GM23338 (cell line): ENCODE data around the gene PHYKPL. TPM values are rescaled to one million over a fixed set of nuclear protein-coding genes. Genes with fewer than 3 reads are reported as not detected.

ENCODE experiments used
- ATAC-seq: fragments of 200-7000 bp; cut with Tn5 transposase; 3 replicates; pipeline ENCODE4 v1.9.1; 2020
- DNase-seq: peaks from one replicate; pipeline ENCODE4 v3.0.0-alpha.2; 2015; ENCODE audit warnings: low spot score
- H2AFZ ChIP-seq: fragments of 200-600 bp; sonication (generic); 2 replicates; pipeline ENCODE4 v1.8.0; 2016; ENCODE audit warnings: antibody characterized with exemption, mild to moderate bottlenecking, moderate library complexity
- H3F3A ChIP-seq: fragments of 200-600 bp; sonication (generic); replicated peaks from 2 replicates; pipeline ENCODE4 v1.8.0; 2017; ENCODE audit warnings: antibody characterized with exemption, mixed run types, low read depth
- H3K27ac ChIP-seq: fragments of 200-600 bp; sonication (generic); 2 replicates; pipeline ENCODE4 v1.6.1; 2016; ENCODE audit warnings: low read depth
- H3K27me3 ChIP-seq: fragments of 200-600 bp; sonication (generic); 2 replicates; pipeline ENCODE4 v1.8.0; 2016; ENCODE audit warnings: mild to moderate bottlenecking, mixed run types, moderate library complexity; ENCODE audit not compliant: insufficient read depth
- H3K36me3 ChIP-seq: fragments of 200-600 bp; sonication (generic); 2 replicates; pipeline ENCODE4 v1.8.0; 2016; ENCODE audit warnings: mild to moderate bottlenecking; ENCODE audit not compliant: insufficient read depth
- H3K4me1 ChIP-seq: fragments of 200-600 bp; sonication (generic); 2 replicates; pipeline ENCODE4 v1.8.0; 2016; ENCODE audit warnings: mild to moderate bottlenecking, moderate library complexity; ENCODE audit not compliant: insufficient read depth
- H3K4me2 ChIP-seq: fragments of 200-600 bp; sonication (generic); 2 replicates; pipeline ENCODE4 v1.7.1; 2017; ENCODE audit warnings: mixed run types
- H3K4me3 ChIP-seq: fragments of 200-600 bp; sonication (generic); 2 replicates; pipeline ENCODE4 v1.6.1; 2016; ENCODE audit warnings: mixed run types
- H3K79me2 ChIP-seq: fragments of 200-600 bp; sonication (generic); replicated peaks from 2 replicates; pipeline ENCODE4 v1.8.0; 2017; ENCODE audit warnings: mild to moderate bottlenecking; ENCODE audit not compliant: insufficient read depth
- H3K9me2 ChIP-seq: fragments of 200-600 bp; sonication (generic); 2 replicates; pipeline ENCODE4 v1.8.0; 2017; ENCODE audit not compliant: insufficient read depth
- H4K20me1 ChIP-seq: fragments of 200-600 bp; sonication (generic); replicated peaks from 2 replicates; pipeline ENCODE4 v1.8.0; 2017; ENCODE audit warnings: mild to moderate bottlenecking; ENCODE audit not compliant: insufficient read depth
- H3K27ac Mint-ChIP-seq: 2 replicates; pipeline ENCODE4 v1.8.0; 2020; ENCODE audit warnings: inconsistent platforms, mild to moderate bottlenecking, moderate library complexity, mixed read lengths
- H3K27me3 Mint-ChIP-seq: 3 replicates; pipeline ENCODE4 v1.8.0; 2022; ENCODE audit warnings: low read depth, mild to moderate bottlenecking, moderate library complexity, mixed read lengths, inconsistent platforms; ENCODE audit not compliant: insufficient read depth, poor library complexity
- H3K36me3 Mint-ChIP-seq: 3 replicates; pipeline ENCODE4 v1.8.0; 2021; ENCODE audit warnings: low read depth, mild to moderate bottlenecking, inconsistent platforms, moderate library complexity, mixed read lengths
- H3K4me1 Mint-ChIP-seq: 3 replicates; pipeline ENCODE4 v1.8.0; 2020; ENCODE audit warnings: mild to moderate bottlenecking, inconsistent platforms, mixed read lengths
- H3K4me3 Mint-ChIP-seq: 3 replicates; pipeline ENCODE4 v1.8.0; 2021; ENCODE audit warnings: moderate library complexity, mild to moderate bottlenecking, inconsistent platforms, mixed read lengths
- H3K9me3 Mint-ChIP-seq: 3 replicates; pipeline ENCODE4 v1.8.0; 2020; ENCODE audit warnings: moderate library complexity, mild to moderate bottlenecking, inconsistent platforms, mixed read lengths
- CREB1 ChIP-seq: fragments of 250-450 bp; sonication (Bioruptor Pico); IDR thresholded peaks from 2 replicates; pipeline ENCODE4 v1.5.0; 2020; ENCODE audit warnings: low read depth, mild to moderate bottlenecking, moderate library complexity
- EZH2 ChIP-seq: fragments of 200-600 bp; sonication (generic); IDR thresholded peaks from one replicate; pipeline ENCODE4 v1.8.0; 2017; ENCODE audit warnings: antibody characterized with exemption, mild to moderate bottlenecking, low read depth; ENCODE audit not compliant: unreplicated experiment
- EZH2phosphoT487 ChIP-seq: fragments of 200-600 bp; sonication (generic); IDR thresholded peaks from one replicate; pipeline ENCODE4 v1.8.1; 2018; ENCODE audit warnings: antibody characterized with exemption; ENCODE audit not compliant: unreplicated experiment
- JUNB ChIP-seq: IDR thresholded peaks from one replicate; pipeline ENCODE4 v1.6.1; 2016; ENCODE audit warnings: antibody characterized with exemption; ENCODE audit not compliant: unreplicated experiment
- NANOG ChIP-seq: IDR thresholded peaks from 2 replicates; pipeline ENCODE4 v1.6.1; 2016; ENCODE audit warnings: antibody characterized with exemption, borderline replicate concordance
- POLR2AphosphoS5 ChIP-seq: IDR thresholded peaks from 2 replicates; pipeline ENCODE4 v1.6.1; 2016; ENCODE audit warnings: antibody characterized with exemption, low read depth
- STAT1 ChIP-seq: IDR thresholded peaks from one replicate; pipeline ENCODE4 v1.6.1; 2016; ENCODE audit warnings: antibody characterized with exemption; ENCODE audit not compliant: unreplicated experiment
- ZNF114 ChIP-seq: fragments of 250-450 bp; sonication (Bioruptor Pico); IDR thresholded peaks from 2 replicates; pipeline ENCODE4 v1.5.0; 2020; ENCODE audit warnings: mild to moderate bottlenecking, moderate library complexity
- ZNF331 ChIP-seq: fragments of 250-450 bp; sonication (Bioruptor Pico); IDR thresholded peaks from 2 replicates; pipeline ENCODE4 v1.5.0; 2020; ENCODE audit warnings: low read depth, mild to moderate bottlenecking, moderate library complexity
- polyA plus RNA-seq: library from polyadenylated mRNA; unstranded; fragments of >200 nt; fragmentation: Nextera tagmentation; extraction: Ambion mirVana; gene quantifications from 2 replicates; pipeline ENCODE4 v1.2.1, GENCODE V29; 2016
- total RNA-seq: library from RNA; depleted of rRNA; stranded (reverse); fragments of >200 nt; shearing (Covaris generic); gene quantifications from 2 replicates; pipeline ENCODE4 v1.2.3, GENCODE V29; 2014
- TF ChIP-seq, protein P1 (sequence below): IDR thresholded peaks from 2 replicates; pipeline ENCODE4 v1.6.1; 2016; ENCODE audit warnings: antibody characterized with exemption
- TF ChIP-seq, protein P2 (sequence below): IDR thresholded peaks from one replicate; pipeline ENCODE4 v1.6.1; 2018; ENCODE audit warnings: antibody characterized with exemption; ENCODE audit not compliant: unreplicated experiment
- TF ChIP-seq, protein P3 (sequence below), 2 experiments: fragments of 200-600 bp in 1 of 2; sonication (generic) in 1 of 2; conservative IDR thresholded peaks; 2 replicates each; pipeline versions ENCODE4 v1.5.1 to v1.6.1; 2016 to 2017; ENCODE audit warnings: antibody characterized with exemption in 2 of 2, low read depth in 2 of 2, mild to moderate bottlenecking in 2 of 2, moderate library complexity in 1 of 2
- TF ChIP-seq, protein P4 (sequence below): fragments of 250-450 bp; sonication (Bioruptor Pico); IDR thresholded peaks from 2 replicates; pipeline ENCODE4 v1.5.0; 2020; ENCODE audit warnings: mild to moderate bottlenecking, moderate library complexity

PHYKPL gene
- total and polyA plus RNA-seq, 2 experiments from 2014 or later: 15.9 to 20.8 TPM

DNA sequence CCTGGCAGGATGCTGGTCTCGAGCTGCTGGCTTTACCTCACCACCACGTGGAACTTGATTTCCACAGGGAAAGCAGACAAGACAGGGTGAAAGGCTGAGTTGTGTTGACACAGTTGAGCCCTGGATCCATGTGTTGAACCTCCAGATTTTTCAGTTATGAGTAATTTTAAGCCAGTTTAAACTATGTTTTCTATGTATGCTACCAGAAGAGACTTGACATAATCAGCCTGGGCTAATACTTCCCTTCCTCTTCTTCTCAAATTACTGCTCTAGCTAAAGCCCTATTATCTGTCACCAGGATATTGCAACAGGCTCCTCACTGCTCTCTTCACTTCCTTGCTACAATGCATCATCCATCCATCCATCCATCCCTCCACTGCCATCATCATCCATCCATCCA is 12.0 kb upstream of the PHYKPL start:
- Histone ChIP-seq H4K20me1 (no peaks in the 10 kb centered on the region), H3K27me3 (no peaks in the 10 kb centered on the region), H3K36me3 (no peaks in the 10 kb centered on the region), H3F3A (no peaks in the 10 kb centered on the region), H3K4me3 (no peak overlapping the region), H3K4me2 (no peak overlapping the region), H3K4me1 (no peaks in the 10 kb centered on the region), H3K9me2 (0 out of 2 replicates have a peak, but pooled peaks cover 4% of the 10 kb centered on the region), H3K79me2 (no peaks in the 10 kb centered on the region), H2AFZ (no peak overlapping the region), H3K27ac (no peak overlapping the region)
- TF ChIP-seq, protein P1, sequence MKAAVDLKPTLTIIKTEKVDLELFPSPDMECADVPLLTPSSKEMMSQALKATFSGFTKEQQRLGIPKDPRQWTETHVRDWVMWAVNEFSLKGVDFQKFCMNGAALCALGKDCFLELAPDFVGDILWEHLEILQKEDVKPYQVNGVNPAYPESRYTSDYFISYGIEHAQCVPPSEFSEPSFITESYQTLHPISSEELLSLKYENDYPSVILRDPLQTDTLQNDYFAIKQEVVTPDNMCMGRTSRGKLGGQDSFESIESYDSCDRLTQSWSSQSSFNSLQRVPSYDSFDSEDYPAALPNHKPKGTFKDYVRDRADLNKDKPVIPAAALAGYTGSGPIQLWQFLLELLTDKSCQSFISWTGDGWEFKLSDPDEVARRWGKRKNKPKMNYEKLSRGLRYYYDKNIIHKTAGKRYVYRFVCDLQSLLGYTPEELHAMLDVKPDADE: no peak
- no peak for TF ChIP-seq POLR2AphosphoS5
- no peak for TF ChIP-seq ZNF331 (CRISPR knock-in tag)
- TF ChIP-seq, protein P2, sequence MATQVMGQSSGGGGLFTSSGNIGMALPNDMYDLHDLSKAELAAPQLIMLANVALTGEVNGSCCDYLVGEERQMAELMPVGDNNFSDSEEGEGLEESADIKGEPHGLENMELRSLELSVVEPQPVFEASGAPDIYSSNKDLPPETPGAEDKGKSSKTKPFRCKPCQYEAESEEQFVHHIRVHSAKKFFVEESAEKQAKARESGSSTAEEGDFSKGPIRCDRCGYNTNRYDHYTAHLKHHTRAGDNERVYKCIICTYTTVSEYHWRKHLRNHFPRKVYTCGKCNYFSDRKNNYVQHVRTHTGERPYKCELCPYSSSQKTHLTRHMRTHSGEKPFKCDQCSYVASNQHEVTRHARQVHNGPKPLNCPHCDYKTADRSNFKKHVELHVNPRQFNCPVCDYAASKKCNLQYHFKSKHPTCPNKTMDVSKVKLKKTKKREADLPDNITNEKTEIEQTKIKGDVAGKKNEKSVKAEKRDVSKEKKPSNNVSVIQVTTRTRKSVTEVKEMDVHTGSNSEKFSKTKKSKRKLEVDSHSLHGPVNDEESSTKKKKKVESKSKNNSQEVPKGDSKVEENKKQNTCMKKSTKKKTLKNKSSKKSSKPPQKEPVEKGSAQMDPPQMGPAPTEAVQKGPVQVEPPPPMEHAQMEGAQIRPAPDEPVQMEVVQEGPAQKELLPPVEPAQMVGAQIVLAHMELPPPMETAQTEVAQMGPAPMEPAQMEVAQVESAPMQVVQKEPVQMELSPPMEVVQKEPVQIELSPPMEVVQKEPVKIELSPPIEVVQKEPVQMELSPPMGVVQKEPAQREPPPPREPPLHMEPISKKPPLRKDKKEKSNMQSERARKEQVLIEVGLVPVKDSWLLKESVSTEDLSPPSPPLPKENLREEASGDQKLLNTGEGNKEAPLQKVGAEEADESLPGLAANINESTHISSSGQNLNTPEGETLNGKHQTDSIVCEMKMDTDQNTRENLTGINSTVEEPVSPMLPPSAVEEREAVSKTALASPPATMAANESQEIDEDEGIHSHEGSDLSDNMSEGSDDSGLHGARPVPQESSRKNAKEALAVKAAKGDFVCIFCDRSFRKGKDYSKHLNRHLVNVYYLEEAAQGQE: no peak
- TF ChIP-seq NANOG: no peak
- TF ChIP-seq ZNF114 (CRISPR knock-in tag): no peak
- no peak for TF ChIP-seq EZH2phosphoT487
- no peak for TF ChIP-seq CREB1 (CRISPR knock-in tag)
- no peak for TF ChIP-seq STAT1
- TF ChIP-seq, protein P3, sequence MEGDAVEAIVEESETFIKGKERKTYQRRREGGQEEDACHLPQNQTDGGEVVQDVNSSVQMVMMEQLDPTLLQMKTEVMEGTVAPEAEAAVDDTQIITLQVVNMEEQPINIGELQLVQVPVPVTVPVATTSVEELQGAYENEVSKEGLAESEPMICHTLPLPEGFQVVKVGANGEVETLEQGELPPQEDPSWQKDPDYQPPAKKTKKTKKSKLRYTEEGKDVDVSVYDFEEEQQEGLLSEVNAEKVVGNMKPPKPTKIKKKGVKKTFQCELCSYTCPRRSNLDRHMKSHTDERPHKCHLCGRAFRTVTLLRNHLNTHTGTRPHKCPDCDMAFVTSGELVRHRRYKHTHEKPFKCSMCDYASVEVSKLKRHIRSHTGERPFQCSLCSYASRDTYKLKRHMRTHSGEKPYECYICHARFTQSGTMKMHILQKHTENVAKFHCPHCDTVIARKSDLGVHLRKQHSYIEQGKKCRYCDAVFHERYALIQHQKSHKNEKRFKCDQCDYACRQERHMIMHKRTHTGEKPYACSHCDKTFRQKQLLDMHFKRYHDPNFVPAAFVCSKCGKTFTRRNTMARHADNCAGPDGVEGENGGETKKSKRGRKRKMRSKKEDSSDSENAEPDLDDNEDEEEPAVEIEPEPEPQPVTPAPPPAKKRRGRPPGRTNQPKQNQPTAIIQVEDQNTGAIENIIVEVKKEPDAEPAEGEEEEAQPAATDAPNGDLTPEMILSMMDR (conservative IDR thresholded peaks at IDR 0.05; ENCODE audit: low read depth in 2 of 2): no peak
- TF ChIP-seq EZH2: no peak
- TF ChIP-seq, protein P4, sequence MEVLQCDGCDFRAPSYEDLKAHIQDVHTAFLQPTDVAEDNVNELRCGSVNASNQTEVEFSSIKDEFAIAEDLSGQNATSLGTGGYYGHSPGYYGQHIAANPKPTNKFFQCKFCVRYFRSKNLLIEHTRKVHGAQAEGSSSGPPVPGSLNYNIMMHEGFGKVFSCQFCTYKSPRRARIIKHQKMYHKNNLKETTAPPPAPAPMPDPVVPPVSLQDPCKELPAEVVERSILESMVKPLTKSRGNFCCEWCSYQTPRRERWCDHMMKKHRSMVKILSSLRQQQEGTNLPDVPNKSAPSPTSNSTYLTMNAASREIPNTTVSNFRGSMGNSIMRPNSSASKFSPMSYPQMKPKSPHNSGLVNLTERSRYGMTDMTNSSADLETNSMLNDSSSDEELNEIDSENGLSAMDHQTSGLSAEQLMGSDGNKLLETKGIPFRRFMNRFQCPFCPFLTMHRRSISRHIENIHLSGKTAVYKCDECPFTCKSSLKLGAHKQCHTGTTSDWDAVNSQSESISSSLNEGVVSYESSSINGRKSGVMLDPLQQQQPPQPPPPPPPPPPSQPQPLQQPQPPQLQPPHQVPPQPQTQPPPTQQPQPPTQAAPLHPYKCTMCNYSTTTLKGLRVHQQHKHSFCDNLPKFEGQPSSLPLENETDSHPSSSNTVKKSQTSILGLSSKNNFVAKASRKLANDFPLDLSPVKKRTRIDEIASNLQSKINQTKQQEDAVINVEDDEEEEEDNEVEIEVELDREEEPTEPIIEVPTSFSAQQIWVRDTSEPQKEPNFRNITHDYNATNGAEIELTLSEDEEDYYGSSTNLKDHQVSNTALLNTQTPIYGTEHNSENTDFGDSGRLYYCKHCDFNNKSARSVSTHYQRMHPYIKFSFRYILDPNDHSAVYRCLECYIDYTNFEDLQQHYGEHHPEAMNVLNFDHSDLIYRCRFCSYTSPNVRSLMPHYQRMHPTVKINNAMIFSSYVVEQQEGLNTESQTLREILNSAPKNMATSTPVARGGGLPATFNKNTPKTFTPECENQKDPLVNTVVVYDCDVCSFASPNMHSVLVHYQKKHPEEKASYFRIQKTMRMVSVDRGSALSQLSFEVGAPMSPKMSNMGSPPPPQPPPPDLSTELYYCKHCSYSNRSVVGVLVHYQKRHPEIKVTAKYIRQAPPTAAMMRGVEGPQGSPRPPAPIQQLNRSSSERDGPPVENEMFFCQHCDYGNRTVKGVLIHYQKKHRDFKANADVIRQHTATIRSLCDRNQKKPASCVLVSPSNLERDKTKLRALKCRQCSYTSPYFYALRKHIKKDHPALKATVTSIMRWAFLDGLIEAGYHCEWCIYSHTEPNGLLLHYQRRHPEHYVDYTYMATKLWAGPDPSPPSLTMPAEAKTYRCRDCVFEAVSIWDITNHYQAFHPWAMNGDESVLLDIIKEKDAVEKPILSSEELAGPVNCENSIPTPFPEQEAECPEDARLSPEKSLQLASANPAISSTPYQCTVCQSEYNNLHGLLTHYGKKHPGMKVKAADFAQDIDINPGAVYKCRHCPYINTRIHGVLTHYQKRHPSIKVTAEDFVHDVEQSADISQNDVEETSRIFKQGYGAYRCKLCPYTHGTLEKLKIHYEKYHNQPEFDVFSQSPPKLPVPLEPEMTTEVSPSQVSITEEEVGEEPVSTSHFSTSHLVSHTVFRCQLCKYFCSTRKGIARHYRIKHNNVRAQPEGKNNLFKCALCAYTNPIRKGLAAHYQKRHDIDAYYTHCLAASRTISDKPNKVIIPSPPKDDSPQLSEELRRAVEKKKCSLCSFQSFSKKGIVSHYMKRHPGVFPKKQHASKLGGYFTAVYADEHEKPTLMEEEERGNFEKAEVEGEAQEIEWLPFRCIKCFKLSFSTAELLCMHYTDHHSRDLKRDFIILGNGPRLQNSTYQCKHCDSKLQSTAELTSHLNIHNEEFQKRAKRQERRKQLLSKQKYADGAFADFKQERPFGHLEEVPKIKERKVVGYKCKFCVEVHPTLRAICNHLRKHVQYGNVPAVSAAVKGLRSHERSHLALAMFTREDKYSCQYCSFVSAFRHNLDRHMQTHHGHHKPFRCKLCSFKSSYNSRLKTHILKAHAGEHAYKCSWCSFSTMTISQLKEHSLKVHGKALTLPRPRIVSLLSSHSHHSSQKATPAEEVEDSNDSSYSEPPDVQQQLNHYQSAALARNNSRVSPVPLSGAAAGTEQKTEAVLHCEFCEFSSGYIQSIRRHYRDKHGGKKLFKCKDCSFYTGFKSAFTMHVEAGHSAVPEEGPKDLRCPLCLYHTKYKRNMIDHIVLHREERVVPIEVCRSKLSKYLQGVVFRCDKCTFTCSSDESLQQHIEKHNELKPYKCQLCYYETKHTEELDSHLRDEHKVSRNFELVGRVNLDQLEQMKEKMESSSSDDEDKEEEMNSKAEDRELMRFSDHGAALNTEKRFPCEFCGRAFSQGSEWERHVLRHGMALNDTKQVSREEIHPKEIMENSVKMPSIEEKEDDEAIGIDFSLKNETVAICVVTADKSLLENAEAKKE (CRISPR knock-in tag): no peak
- TF ChIP-seq JUNB: no peak
- no peak for ATAC-seq
- Mint-ChIP-seq H3K4me1 (peaks cover 4% of the 10 kb centered on the region), H3K27ac (no peak overlapping the region), H3K27me3 (peaks cover 12% of the 10 kb centered on the region), H3K4me3 (no peak overlapping the region), H3K36me3 (no peaks in the 10 kb centered on the region), H3K9me3 (no peaks in the 10 kb centered on the region)
- no peak for DNase-seq
